SJCRH30 (cell line): ENCODE results near the gene F13B. TPM values are rescaled to one million over a fixed set of nuclear protein-coding genes. Genes with fewer than 3 reads are reported as not detected.
"Not testable (repeated sequence)": the region's sequence is repeated elsewhere in the genome, so short reads cannot be mapped to it uniquely, and the experiment has no call there.

Experiments
- DNase-seq, 2 experiments: peaks; one replicate each; pipeline ENCODE4 v3.0.0-alpha.2; 2015 to 2020
- H3K27ac ChIP-seq: fragments of 250-450 bp; sonication (Bioruptor Pico); 2 replicates; pipeline ENCODE4 v1.5.1; 2020; ENCODE audit warnings: mild to moderate bottlenecking, moderate library complexity
- H3K27me3 ChIP-seq: fragments of 250-450 bp; sonication (Bioruptor Pico); 2 replicates; pipeline ENCODE4 v1.5.1; 2020; ENCODE audit warnings: mild to moderate bottlenecking, moderate library complexity
- H3K36me3 ChIP-seq: fragments of 250-450 bp; sonication (Bioruptor Pico); 2 replicates; pipeline ENCODE4 v1.5.1; 2020; ENCODE audit warnings: mild to moderate bottlenecking, moderate library complexity
- H3K4me1 ChIP-seq: fragments of 250-450 bp; sonication (Bioruptor Pico); 2 replicates; pipeline ENCODE4 v1.5.1; 2020; ENCODE audit warnings: mild to moderate bottlenecking, moderate library complexity
- H3K4me3 ChIP-seq: fragments of 250-450 bp; sonication (Bioruptor Pico); 2 replicates; pipeline ENCODE4 v1.5.1; 2020; ENCODE audit warnings: mild to moderate bottlenecking, moderate library complexity
- H3K9me3 ChIP-seq: fragments of 250-450 bp; sonication (Bioruptor Pico); replicated peaks from 2 replicates; pipeline ENCODE4 v1.5.1; 2020; ENCODE audit warnings: mild to moderate bottlenecking, moderate library complexity
- total RNA-seq: library from RNA; depleted of rRNA; stranded (reverse); fragments of >200 nt; shearing (Covaris generic); gene quantifications from 2 replicates; pipeline ENCODE4 v1.2.3, GENCODE V29; 2014

The F13B gene
- total RNA-seq, 1 experiment from 2014 or later: 0.16 TPM

DNA sequence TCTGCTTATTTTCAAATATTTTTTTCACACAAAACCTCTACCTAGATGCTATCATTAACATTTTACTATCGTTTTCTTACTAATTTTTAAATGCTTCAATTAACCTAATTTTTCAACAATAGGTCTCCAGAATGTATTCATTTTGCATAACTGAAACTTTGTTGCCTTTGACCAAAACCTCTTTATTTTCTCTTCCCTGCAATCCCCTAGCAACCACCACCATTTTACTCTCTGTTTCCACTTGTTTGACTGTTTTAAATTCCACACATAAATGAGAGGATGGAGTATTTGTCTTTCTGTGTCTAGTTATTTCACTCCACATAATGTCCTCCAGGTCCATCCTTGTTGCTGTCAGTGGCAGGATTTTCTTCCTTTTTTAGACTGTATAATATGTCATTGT lies 9.5 kb upstream of the F13B start:
- Histone ChIP-seq H3K4me1 (no peaks in the 10 kb centered on the region), H3K4me3 (no peak overlapping the region), H3K27me3 (no peaks in the 10 kb centered on the region), H3K9me3 (no peaks in the 10 kb centered on the region), H3K36me3 (peaks cover 3% of the 10 kb centered on the region; the same call in 1 of the 2 replicates), H3K27ac (no peak overlapping the region)
- DNase-seq: no peak

DNA sequence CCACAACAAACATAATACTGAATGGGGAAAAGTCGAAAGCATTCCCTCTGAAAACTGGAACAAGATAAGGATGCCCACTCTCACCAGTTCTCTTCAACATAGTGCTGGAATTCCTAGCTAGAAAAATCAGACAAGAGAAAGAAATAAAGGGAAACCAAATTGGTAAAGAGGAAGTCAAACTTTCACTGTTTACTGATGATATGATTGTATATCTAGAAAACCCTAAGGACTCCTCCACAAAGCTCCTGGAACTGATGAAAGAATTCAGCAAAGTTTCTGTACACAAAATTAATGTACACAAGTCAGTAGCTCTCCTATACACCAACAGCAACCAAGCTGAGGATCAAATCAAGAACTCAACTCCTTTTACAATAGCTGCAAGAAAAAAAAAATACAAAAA lies 6.9 kb upstream of the F13B start:
- Histone ChIP-seq H3K4me3 (no peak overlapping the region), H3K27me3 (no peaks in the 10 kb centered on the region), H3K9me3 (no peaks in the 10 kb centered on the region), H3K4me1 (no peaks in the 10 kb centered on the region), H3K27ac (no peak overlapping the region), H3K36me3 (no peaks in the 10 kb centered on the region)
- no peak for DNase-seq

DNA sequence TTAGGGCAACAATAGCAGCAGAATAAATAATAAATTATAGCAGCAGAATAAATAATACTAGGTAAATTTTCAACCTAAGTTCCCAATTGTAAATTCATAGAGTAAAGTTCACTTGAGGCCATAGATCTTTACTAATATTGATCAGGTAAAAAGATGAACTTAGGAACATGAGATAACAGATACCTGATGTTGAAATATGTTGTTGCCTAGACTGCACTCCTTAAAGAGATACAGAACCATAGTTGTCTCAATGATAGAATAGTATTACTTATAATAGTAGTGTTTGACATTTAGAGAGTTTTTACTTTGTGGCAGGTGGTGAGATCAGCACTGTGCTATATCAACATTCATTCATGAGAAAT lies 378 bp upstream of the F13B start:
- Histone ChIP-seq H3K9me3 (no peaks in the 10 kb centered on the region), H3K4me1 (no peaks in the 10 kb centered on the region), H3K36me3 (no peaks in the 10 kb centered on the region), H3K27me3 (no peaks in the 10 kb centered on the region), H3K27ac (no peak overlapping the region), H3K4me3 (no peak overlapping the region)
- no peak for DNase-seq

DNA sequence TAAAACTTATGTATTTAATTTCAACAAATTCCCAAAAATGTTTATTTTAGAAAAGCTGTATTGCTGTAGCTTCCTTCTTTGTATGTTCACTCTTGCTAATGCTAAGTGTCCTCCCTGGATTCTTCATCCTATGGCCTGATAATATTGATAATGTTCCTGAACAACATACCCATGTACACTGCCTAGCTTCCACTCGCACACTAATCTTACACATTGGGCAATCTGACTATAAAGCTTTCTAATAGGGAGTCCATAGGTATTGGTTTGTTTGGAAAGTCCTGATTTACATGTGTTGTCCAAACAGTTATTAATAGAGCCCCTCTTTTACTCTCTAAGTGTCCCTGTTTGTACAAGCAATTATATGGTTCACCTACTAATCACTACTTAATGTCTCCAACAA lies 783 bp downstream of the F13B start:
- H3K4me1 ChIP-seq: no peaks in the 10 kb centered on the region
- H3K27me3 ChIP-seq: no peaks in the 10 kb centered on the region
- no peak overlapping the region for H3K4me3 ChIP-seq
- DNase-seq: no peak
- H3K27ac ChIP-seq: no peak overlapping the region
- no peaks in the 10 kb centered on the region for H3K36me3 ChIP-seq
- H3K9me3 ChIP-seq: no peaks in the 10 kb centered on the region

DNA sequence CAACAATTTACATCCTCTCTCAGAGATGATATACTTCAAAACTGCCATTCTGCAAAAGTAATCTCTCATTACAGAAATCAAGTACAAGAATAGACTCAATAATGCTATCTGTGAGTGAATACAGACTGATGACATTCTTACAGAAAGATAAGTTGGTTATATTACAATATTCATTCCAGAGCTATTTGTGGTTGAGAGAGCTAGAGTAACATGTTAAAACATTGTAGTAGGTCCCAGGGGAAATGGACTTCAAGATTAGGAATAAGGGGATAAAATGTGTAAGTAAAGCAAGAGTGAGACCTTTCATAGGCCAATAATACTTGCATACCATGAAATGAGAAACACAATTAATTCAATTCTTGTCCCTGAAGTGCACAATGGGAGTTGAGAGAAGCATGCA lies 1.5 kb downstream of the F13B start:
- Histone ChIP-seq H3K4me1 (no peaks in the 10 kb centered on the region), H3K36me3 (no peaks in the 10 kb centered on the region), H3K4me3 (no peak overlapping the region), H3K27ac (no peak overlapping the region), H3K27me3 (no peaks in the 10 kb centered on the region), H3K9me3 (no peaks in the 10 kb centered on the region)
- no peak for DNase-seq

DNA sequence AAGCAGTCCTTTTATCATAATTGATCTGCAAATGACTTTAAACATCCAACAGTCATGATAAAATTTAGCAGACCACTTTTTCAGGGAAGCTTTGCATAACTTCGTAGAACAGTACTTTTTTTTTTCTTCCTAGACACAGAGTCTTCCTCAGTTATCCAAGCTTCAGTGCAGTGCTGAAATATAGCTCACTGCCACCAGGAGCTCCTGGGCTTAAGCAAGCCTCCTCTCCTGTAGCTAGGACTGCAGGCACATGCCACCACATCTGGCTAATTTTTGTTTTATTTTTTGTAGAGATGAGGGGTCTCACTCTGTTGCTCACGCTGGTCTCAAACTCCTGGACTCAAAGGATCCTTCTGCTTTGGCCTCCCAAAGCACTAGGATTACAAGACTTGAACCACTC lies 3.8 kb downstream of the F13B start:
- Histone ChIP-seq H3K36me3 (no peaks in the 10 kb centered on the region), H3K4me3 (no peak overlapping the region), H3K27ac (no peak overlapping the region), H3K9me3 (no peaks in the 10 kb centered on the region), H3K4me1 (no peaks in the 10 kb centered on the region), H3K27me3 (no peaks in the 10 kb centered on the region)
- DNase-seq: no peak

DNA sequence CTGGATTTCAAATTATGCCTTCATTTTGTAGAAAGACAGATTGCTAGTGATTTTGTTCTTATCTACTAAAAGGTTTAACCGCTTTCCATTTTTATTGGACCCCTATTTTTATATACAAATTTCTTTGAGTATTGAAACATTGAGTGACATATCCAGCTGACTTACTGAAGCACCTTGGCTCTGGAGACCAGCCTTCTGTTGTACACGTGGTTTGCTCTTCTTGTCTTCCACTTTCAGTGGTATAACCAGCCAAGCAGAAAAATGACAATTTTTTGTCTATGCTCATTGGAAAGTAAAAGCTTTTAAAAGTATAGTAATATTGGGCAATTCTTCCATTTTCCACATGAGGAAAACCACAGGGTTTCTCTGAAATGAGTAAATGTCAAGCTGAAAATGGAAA lies 4.4 kb downstream of the F13B start:
- Histone ChIP-seq H3K4me1 (no peaks in the 10 kb centered on the region), H3K27me3 (no peaks in the 10 kb centered on the region), H3K36me3 (no peaks in the 10 kb centered on the region), H3K27ac (no peak overlapping the region), H3K4me3 (no peak overlapping the region), H3K9me3 (no peaks in the 10 kb centered on the region)
- no peak for DNase-seq

DNA sequence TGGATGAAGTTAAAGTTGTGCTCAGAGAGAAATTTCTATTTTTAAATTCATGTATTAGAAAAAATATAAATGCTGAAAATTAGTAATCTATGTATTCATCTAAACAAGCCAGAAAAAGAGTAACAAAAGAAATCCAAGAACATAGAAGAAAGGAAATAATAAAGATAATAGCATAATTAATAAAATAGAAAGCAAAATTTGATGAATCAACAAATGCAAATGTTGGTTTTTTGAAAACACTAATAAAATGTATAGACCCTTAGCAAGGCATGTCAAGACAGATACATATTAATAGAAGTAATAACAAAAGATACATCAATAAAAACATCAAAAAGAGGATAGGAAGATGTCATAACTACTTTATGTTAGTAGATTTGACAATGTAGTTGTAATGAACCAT lies 18.0 kb downstream of the F13B start:
- H3K4me3 ChIP-seq: no peak overlapping the region
- H3K9me3 ChIP-seq: no peaks in the 10 kb centered on the region
- H3K27ac ChIP-seq: no peak overlapping the region
- H3K4me1 ChIP-seq: no peaks in the 10 kb centered on the region
- H3K36me3 ChIP-seq: no peaks in the 10 kb centered on the region
- no peak for DNase-seq
- H3K27me3 ChIP-seq: no peaks in the 10 kb centered on the region

DNA sequence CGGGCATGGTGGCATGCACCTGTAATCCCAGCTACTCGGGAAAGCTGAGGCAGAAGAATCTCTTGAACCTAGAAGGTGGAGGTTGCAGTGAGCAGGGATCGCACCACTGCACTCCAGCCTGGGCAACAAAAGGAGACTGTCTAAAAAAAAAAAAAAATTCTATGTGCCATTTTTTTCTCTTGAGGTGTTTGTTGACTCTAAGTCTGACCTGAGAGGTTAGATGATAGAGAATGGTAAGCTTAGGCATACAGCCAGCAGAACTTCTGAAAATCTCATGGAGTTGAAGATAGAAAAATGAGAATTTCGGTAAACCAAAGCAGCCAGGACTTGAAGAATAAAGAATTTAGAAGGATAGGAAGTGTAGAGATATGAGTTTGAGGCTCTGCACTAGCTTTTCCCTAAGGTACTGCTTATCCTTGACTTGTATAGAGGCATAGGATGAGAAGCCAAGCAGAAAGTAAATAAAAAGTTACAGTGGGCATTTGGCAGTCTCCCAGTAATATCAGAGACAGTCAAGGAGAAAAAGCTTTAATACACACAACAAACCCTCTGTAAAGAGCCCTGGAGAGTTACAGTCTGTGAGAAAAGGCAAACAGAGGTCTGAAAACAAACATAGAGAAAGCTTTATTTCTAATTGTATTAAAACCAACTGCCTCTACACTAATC lies 24.3 kb downstream of the F13B start:
- Histone ChIP-seq H3K36me3 (no peaks in the 10 kb centered on the region), H3K27me3 (no peaks in the 10 kb centered on the region), H3K27ac (no peak overlapping the region), H3K4me1 (no peaks in the 10 kb centered on the region), H3K9me3 (no peaks in the 10 kb centered on the region), H3K4me3 (no peak overlapping the region)
- DNase-seq: no peak

DNA sequence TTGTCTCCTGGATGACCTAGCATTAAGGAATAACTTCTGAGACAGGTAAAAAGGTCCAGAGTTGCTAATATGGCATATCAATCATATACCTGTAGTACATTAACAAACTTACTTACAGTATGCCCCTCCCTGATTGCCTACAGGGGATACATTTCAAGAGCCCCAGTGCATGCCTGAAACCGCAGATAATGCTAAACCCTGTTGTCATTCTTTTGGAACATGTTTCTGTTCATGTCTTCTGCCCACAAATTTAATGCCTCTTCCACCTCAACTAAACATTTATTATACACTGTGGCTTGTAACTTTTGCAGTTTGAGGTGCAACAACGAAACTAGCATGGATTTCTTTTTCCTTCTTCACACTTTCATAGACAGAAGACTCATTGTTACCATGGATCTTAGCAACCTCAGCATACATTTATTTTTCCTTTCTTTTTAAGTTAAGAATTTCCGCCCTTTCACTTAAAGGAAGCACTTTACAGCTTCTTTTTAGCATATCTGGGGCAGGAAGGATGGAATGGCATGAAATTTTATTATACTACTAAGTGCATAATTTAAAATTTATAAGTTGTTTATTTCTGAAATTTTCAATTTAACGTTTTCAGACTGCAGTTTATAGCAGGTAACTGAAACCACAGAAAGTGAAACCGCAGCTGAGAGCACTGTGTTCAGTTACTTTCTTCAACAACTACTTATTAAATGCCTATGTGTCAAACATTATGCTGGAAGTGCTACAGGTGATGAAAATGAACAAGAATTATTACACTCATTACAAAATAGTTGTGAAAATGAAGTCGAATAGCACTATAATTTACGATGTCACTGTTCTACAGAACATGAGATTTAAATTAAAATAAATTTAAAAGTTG lies 25.3 kb downstream of the F13B start:
- Histone ChIP-seq H3K36me3 (no peaks in the 10 kb centered on the region), H3K27ac (no peak overlapping the region)

DNA sequence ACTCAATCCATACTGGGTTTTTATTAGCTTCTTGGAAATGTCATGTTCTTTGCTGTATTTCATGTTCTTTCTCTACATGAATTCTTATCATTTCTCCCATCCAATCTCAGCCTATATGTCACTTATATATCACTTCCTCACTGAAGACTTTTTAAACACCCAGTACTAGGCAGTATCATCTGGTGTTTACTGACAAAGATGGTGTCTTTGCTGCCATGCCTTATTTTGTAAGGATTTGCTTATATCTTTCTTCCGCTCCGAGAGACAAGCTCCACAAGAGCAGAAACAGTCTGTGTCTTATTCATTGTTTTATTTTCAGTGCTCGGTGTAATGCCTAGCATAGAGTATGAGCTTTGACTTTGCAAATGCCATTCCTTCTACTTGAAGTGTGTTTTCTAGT lies 30.2 kb downstream of the F13B start:
- Histone ChIP-seq H3K27ac (no peak overlapping the region), H3K9me3 (no peaks in the 10 kb centered on the region), H3K36me3 (no peaks in the 10 kb centered on the region), H3K27me3 (no peaks in the 10 kb centered on the region), H3K4me3 (no peak overlapping the region), H3K4me1 (no peaks in the 10 kb centered on the region)
- DNase-seq: no peak

More for the DNA sequence above, 25.3 kb downstream of the F13B start:
- Histone ChIP-seq H3K4me1 (no peaks in the 10 kb centered on the region), H3K27me3 (no peaks in the 10 kb centered on the region), H3K9me3 (no peaks in the 10 kb centered on the region), H3K4me3 (no peak overlapping the region)
- DNase-seq: no peak

DNA sequence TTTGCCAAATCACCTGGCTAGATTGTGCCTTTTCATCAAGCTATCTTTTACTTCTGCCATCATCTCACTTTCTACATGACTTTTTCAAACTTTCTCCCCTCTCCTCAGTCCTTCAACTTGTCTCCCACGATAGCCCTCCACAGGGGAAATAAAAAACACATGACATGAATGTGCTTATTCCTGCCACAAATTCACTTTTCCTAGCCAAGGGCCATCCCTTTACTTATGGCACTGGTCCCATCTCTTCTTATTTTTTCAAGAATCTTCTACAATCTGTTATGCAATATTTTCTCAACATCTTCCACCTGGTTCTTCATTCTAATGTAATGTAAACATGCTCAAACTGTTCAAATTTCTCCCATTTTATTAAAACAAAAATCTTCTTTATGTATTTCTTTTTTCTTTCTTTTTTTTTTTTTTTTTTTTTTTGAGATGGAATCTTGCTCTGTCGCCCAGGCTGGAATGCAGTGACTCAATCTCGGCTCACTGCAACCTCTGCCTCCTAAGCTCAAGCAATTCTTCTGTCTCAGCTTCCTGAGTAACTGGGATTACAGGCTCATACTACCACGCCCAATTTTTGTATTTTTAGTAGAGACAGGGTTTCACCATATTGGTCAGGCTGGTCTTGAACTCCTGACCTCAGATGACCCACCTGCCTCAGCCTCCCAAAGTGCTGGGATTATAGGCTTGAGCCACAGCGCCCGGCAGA lies 32.3 kb downstream of the F13B start:
- H3K27me3 ChIP-seq, H3K4me3 ChIP-seq, H3K36me3 ChIP-seq, H3K4me1 ChIP-seq, H3K9me3 ChIP-seq, DNase-seq, H3K27ac ChIP-seq: not testable (repeated sequence)

DNA sequence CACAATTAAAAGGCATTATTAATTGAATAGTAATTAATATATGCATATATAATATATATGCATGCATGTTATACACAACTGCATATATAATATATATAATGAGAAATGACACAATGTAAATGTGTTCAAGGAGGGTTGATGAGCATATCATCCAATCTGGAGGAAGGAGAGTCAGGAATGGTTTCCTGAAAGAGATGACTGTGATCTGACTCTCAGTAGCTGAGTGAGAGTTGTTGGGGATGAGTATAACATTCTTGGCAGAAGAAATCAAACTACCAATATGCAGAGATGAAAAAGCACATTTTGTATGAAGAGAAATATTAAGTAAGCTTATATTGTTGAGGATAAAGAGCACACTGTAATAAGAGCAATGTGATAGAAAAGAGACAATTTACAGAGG lies 37.3 kb downstream of the F13B start:
- H3K27ac ChIP-seq: no peak overlapping the region
- no peaks in the 10 kb centered on the region for H3K9me3 ChIP-seq
- H3K4me3 ChIP-seq: no peak overlapping the region
- H3K27me3 ChIP-seq: no peaks in the 10 kb centered on the region
- H3K36me3 ChIP-seq: no peaks in the 10 kb centered on the region
- DNase-seq: no peak
- H3K4me1 ChIP-seq: no peaks in the 10 kb centered on the region

DNA sequence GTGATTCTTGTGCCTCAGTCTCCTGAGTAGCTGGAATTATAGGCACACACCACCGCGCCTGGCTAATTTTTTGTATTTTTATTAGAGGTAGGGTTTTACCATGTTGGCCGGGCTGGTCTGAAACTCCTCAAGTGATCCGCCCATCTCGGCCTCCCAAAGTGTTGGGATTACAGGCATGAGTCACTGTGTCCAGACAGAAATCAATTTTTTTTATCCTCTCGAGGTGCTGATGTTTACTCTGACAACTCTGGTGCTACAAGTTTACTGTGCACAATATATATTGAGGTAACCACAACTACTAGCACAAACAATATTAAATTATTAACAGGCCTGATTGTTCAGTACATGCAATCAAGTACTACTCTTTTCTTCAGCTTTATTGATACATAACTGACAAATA lies 39.7 kb downstream of the F13B start:
- Histone ChIP-seq H3K4me1 (no peaks in the 10 kb centered on the region), H3K4me3 (no peak overlapping the region), H3K9me3 (no peaks in the 10 kb centered on the region), H3K27ac (no peak overlapping the region), H3K36me3 (no peaks in the 10 kb centered on the region), H3K27me3 (no peaks in the 10 kb centered on the region)
- no peak for DNase-seq

DNA sequence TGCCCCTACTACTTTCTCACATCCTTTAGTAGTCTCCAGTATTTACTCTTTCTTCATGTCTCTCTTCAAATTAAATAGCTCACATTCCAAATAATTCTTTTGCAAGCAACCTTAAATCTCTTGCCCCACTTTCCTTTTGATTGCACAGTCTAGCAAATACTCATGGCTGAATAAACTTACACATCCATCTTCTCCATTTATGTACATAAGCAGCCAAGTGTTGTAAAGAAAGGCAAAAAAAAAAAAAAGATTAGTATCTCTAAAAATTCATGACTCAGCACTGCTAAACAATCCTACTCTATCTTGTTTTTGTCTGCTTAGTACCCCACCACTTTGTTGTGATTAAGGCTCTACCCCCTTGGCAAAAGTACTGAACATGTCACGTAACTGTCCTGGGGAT lies 42.6 kb downstream of the F13B start:
- DNase-seq: no peak
- Histone ChIP-seq H3K9me3 (no peaks in the 10 kb centered on the region), H3K4me3 (no peak overlapping the region)

More for the DNA sequence above, 42.6 kb downstream of the F13B start:
- Histone ChIP-seq H3K27ac (no peak overlapping the region), H3K4me1 (no peaks in the 10 kb centered on the region), H3K36me3 (no peaks in the 10 kb centered on the region), H3K27me3 (no peaks in the 10 kb centered on the region)
